ENCODE data around the gene WIPF1.

DNA sequence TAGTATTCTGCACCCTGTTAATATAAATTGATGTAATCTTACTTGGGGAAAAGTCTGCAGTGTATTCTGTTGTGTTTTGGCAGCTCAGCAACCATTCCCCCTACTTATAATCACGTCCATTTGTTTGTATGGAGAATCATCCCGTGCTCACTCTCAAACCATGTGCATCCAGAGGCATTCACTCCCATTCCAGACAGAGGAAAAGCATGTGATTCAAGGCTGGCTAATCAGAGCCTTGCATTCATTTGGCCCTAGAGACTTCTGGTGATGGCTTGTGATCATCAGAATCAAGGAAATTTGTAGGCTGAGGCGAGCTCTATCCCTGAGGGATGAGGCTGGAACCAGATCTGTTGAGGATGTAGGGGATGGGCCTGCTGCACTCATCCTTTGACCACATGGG is 5.1 kb upstream of the WIPF1 start:
- TF ChIP-seq CTCF (IDR thresholded peaks at IDR 0.05) (no peak), EP300 (IDR thresholded peaks at IDR 0.05) (no peak)
